DMS53 treated with DMSO at 0.1 percent for 48 hours (cell line): Measurements from ENCODE around the gene TXNIP.
A peak's percentile ranks its signal among the peaks of the same experiment; 100 is the strongest.
"Not testable (repeated sequence)": the region's sequence is repeated elsewhere in the genome, so short reads cannot be mapped to it uniquely, and the experiment has no call there.

Experiments
- DNase-seq: peaks from one replicate; lab custom pipeline; 2025; ENCODE audit not compliant: unreplicated experiment; lab: John Stamatoyannopoulos, UW

The TXNIP gene

GRCh38 chr1:145996433-145997015 lies at the start of gene TXNIP:
Gene TXNIP (minus strand): TSS chr1:145996579. CDS start chr1:145996266, 313 bp downstream.
- DNase-seq, result peak; percentile 94

- DNase-seq, result no peak
Measured at GRCh38 chr1:146039844-146040194, 43.4 kb upstream of the TXNIP start.

- peak; percentile 89 for DNase-seq
Measured at GRCh38 chr1:146036965-146037646, 40.7 kb upstream of the TXNIP start.

- peak; percentile 91 for DNase-seq
Measured at GRCh38 chr1:146036241-146036964, 40.0 kb upstream of the TXNIP start.

- no peak for DNase-seq
Measured at GRCh38 chr1:146035048-146035423, 38.7 kb upstream of the TXNIP start.

- peak; percentile 76 for DNase-seq
Measured at GRCh38 chr1:146032631-146033219, 36.3 kb upstream of the TXNIP start.

- no peak for DNase-seq
Measured at GRCh38 chr1:146031476-146031875, 35.1 kb upstream of the TXNIP start.

- DNase-seq, result no peak
Measured at GRCh38 chr1:146029117-146029516, 32.7 kb upstream of the TXNIP start.

GRCh38 chr1:146026650-146027049 lies 30.3 kb upstream of the TXNIP start:
- not testable (repeated sequence) for DNase-seq

- DNase-seq, result not testable (repeated sequence)
Measured at GRCh38 chr1:146025787-146026495, 29.6 kb upstream of the TXNIP start.

GRCh38 chr1:146022403-146023127 lies 26.2 kb upstream of the TXNIP start:
- no peak for DNase-seq

GRCh38 chr1:146021622-146022402 lies 25.4 kb upstream of the TXNIP start, which contains the start of gene HJV:
Gene HJV (minus strand): TSS chr1:146021735. CDS start chr1:146020231, 1,504 bp downstream.
- no peak for DNase-seq

- no peak for DNase-seq
Measured at GRCh38 chr1:146021050-146021445, 24.7 kb upstream of the TXNIP start.

- DNase-seq, result no peak
Measured at GRCh38 chr1:146020058-146021049, 24.0 kb upstream of the TXNIP start.

GRCh38 chr1:146019231-146020057 lies 23.1 kb upstream of the TXNIP start:
- no peak for DNase-seq

- no peak for DNase-seq
Measured at GRCh38 chr1:146016891-146017290, 20.5 kb upstream of the TXNIP start.

- no peak for DNase-seq
Measured at GRCh38 chr1:146013559-146013922, 17.2 kb upstream of the TXNIP start.
